COLO668 (cell line): Measurements from ENCODE around the gene CDY1B.
"Not testable (repeated sequence)": the region's sequence is repeated elsewhere in the genome, so short reads cannot be mapped to it uniquely, and the experiment has no call there.

Experiments
- DNase-seq: peaks from one replicate; lab custom pipeline; 2025; ENCODE audit not compliant: unreplicated experiment; lab: John Stamatoyannopoulos, UW

Gene CDY1B, protein sequence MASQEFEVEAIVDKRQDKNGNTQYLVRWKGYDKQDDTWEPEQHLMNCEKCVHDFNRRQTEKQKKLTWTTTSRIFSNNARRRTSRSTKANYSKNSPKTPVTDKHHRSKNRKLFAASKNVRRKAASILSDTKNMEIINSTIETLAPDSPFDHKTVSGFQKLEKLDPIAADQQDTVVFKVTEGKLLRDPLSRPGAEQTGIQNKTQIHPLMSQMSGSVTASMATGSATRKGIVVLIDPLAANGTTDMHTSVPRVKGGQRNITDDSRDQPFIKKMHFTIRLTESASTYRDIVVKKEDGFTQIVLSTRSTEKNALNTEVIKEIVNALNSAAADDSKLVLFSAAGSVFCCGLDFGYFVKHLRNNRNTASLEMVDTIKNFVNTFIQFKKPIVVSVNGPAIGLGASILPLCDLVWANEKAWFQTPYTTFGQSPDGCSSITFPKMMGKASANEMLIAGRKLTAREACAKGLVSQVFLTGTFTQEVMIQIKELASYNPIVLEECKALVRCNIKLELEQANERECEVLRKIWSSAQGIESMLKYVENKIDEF

DNA sequence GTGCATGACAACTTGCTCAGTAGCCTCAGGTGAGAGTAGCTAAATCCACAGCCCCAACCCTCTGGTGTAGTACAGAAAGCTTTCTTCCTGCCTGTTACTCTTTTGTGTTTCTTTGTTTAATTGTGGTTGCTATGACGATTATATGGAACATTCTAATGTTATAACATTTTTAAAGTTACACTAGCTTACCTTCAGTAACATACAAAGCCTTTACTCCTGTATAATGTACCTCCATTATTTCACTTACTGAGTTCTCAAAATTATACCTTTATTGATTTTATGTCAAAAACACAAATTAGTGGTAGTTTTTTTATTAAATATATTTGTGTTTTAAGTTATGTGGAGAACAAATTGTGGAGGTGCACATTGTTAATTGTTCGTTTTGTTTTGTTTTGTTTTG is at the start of gene CDY1B:
Gene CDY1B, minus strand, starts transcription at position 101 of the 400 bp plus-strand sequence. CDS start 331 bp downstream, outside the sequence.
- not testable (repeated sequence) for DNase-seq

DNA sequence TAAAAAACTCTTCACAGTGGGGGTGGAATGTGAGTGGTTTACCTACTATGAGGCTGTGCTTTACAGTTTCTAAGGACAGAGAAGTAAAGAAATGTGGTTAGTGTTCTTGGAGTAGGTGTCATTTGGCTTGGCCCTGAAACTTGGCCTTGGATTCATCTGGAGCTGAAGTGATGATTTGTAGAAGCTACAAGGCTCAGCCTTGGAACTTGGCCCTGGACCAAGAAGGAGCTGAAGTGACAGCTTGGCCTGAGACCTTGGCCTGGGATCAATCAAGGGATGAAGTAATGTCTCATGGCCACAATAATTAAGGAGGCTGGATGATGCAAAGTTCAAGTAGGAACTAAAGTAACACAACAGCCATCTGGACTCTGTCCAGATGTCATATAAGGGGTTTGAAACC is 1.7 kb upstream of the CDY1B start:
- not testable (repeated sequence) for DNase-seq

DNA sequence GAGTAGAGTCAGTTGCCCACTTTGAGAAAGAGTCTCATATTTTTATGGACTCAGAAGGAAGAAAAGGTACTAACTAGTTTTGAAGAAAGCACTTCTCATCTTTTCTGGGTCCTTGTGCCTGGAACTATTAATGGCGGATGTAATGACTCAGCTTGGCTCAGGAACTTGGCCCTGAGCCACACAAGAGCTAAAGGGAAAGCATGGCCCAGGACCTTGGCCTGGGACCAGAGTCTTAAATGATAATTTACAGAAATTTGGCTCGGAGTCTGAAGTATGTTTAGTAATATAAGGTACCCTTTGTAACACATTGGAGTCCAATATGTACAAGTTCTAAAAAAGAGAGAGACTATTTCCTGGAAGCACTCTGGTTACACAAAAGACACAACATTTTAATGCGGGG is 4.6 kb downstream of the CDY1B start:
- DNase-seq, result not testable (repeated sequence)

GRCh38 chrY:24039008-24039718 is 8.7 kb downstream of the CDY1B start:
- DNase-seq, result not testable (repeated sequence)

GRCh38 chrY:24026212-24027103 is 21.4 kb downstream of the CDY1B start:
- DNase-seq, result not testable (repeated sequence)
